Measurements from ENCODE around the gene ACTRT3. TPM values are rescaled to one million over a fixed set of nuclear protein-coding genes. Genes with fewer than 3 reads are reported as not detected.

Gene ACTRT3
- total RNA-seq, 1 donor from 2014 or later, result 3.7 TPM

DNA sequence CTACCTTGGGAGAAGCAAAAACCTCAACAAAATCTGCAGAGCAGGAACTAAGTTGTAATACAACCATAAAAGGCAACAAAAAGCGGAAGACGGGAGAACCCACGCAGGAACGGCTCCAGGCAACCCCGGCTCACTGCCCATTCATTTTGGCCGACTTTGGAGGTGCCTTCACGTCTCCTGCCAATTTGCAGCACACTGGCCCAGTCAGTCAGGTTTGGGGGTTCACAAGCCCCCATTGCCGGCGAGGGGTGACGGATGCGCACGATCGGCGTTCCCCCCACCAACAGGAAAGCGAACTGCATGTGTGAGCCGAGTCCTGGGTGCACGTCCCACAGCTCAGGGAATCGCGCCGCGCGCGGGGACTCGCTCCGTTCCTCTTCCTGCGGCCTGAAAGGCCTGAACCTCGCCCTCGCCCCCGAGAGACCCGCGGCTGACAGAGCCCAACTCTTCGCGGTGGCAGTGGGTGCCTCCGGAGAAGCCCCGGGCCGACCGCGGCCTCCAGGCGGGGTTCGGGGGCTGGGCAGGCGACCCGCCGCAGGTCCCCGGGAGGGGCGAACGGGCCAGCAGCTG is 5.0 kb downstream of the ACTRT3 start:
- DNase-seq (ENCODE audit: low read depth) (peak; percentile 52), FAIRE-seq (no peak)
- Histone ChIP-seq H2AFZ (ENCODE audit: low read depth, low read length) (peak overlapping the region; percentile 82), H3K79me2 (ENCODE audit: insufficient read depth, low read length) (no peaks in the 10 kb centered on the region), H4K20me1 (ENCODE audit: insufficient read depth, low read length) (no peaks in the 10 kb centered on the region), H3K9ac (ENCODE audit: low read length) (peak overlapping the region; percentile 93), H3K4me2 (ENCODE audit: low read length) (peak overlapping the region; percentile 92), H3K9me3 (ENCODE audit: insufficient read depth, low read depth, low read length) (no peaks in the 10 kb centered on the region), H3K27ac (ENCODE audit: low read depth, low read length) (peak overlapping the region; percentile 80), H3K4me1 (ENCODE audit: insufficient read depth, low read length) (peaks cover 5% of the 10 kb centered on the region), H3K27me3 (ENCODE audit: insufficient read depth, low read length) (no peaks in the 10 kb centered on the region), H3K36me3 (ENCODE audit: insufficient read depth, low read length) (no peaks in the 10 kb centered on the region), H3K4me3 (ENCODE audit: insufficient read depth, low read depth, low read length) (peak overlapping the region; percentile 83)
- Mint-ChIP-seq H3K27me3 (ENCODE audit: low read depth, unreplicated experiment) (peaks cover 7% of the 10 kb centered on the region), H3K4me1 (ENCODE audit: low read depth, unreplicated experiment) (no peaks in the 10 kb centered on the region), H3K36me3 (ENCODE audit: low read depth, unreplicated experiment) (peaks cover 11% of the 10 kb centered on the region), H3K9me3 (ENCODE audit: unreplicated experiment) (peaks cover 8% of the 10 kb centered on the region), H3K27ac (ENCODE audit: unreplicated experiment) (peak overlapping the region; percentile 80), H3K4me3 (ENCODE audit: unreplicated experiment) (peak overlapping the region; percentile 79)
- TF ChIP-seq EZH2 (IDR thresholded peaks at IDR 0.05; ENCODE audit: insufficient read depth, low read length), result no peak
- TF ChIP-seq, protein P1, sequence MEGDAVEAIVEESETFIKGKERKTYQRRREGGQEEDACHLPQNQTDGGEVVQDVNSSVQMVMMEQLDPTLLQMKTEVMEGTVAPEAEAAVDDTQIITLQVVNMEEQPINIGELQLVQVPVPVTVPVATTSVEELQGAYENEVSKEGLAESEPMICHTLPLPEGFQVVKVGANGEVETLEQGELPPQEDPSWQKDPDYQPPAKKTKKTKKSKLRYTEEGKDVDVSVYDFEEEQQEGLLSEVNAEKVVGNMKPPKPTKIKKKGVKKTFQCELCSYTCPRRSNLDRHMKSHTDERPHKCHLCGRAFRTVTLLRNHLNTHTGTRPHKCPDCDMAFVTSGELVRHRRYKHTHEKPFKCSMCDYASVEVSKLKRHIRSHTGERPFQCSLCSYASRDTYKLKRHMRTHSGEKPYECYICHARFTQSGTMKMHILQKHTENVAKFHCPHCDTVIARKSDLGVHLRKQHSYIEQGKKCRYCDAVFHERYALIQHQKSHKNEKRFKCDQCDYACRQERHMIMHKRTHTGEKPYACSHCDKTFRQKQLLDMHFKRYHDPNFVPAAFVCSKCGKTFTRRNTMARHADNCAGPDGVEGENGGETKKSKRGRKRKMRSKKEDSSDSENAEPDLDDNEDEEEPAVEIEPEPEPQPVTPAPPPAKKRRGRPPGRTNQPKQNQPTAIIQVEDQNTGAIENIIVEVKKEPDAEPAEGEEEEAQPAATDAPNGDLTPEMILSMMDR (IDR thresholded peaks at IDR 0.05; ENCODE audit: insufficient read depth, low read depth, low read length), result no peak

DNA sequence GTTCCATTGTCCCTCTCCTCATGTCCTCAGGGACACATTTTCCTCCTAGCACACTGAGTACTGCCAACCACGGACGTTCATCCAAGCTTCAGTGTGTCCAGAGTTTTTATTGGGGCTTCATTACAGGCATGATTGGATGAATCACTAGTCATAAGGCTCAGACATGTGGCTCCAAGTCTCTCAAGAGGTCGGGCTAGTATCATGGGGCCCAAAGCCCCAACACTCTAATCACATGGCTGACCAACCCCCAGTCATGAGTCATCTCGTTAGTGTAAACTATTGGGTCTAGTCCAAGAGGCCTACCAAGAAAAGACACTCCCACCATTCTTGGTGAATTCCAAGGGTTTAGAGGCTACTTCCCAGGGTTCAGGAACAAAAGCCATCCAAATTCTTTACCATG is 8.9 kb downstream of the ACTRT3 start:
- Mint-ChIP-seq H3K4me3 (ENCODE audit: unreplicated experiment) (no peak overlapping the region), H3K27me3 (ENCODE audit: low read depth, unreplicated experiment) (peaks cover 7% of the 10 kb centered on the region), H3K27ac (ENCODE audit: unreplicated experiment) (no peak overlapping the region), H3K36me3 (ENCODE audit: low read depth, unreplicated experiment) (peaks cover 5% of the 10 kb centered on the region), H3K4me1 (ENCODE audit: low read depth, unreplicated experiment) (no peaks in the 10 kb centered on the region), H3K9me3 (ENCODE audit: unreplicated experiment) (peaks cover 5% of the 10 kb centered on the region)
- no peak overlapping the region for H3K4me3 ChIP-seq (ENCODE audit: insufficient read depth, low read depth, low read length)
- H3K36me3 ChIP-seq (ENCODE audit: insufficient read depth, low read length), result no peaks in the 10 kb centered on the region
- H3K9ac ChIP-seq (ENCODE audit: low read length), result no peak overlapping the region
- no peaks in the 10 kb centered on the region for H3K9me3 ChIP-seq (ENCODE audit: insufficient read depth, low read depth, low read length)
- no peak overlapping the region for H3K4me2 ChIP-seq (ENCODE audit: low read length)
- H3K27me3 ChIP-seq (ENCODE audit: insufficient read depth, low read length), result no peaks in the 10 kb centered on the region
- H3K79me2 ChIP-seq (ENCODE audit: insufficient read depth, low read length), result no peaks in the 10 kb centered on the region
- no peak overlapping the region for H3K27ac ChIP-seq (ENCODE audit: low read depth, low read length)
- DNase-seq (ENCODE audit: low read depth) (peak; percentile 26), FAIRE-seq (no peak)
- no peak overlapping the region for H2AFZ ChIP-seq (ENCODE audit: low read depth, low read length)
- no peaks in the 10 kb centered on the region for H4K20me1 ChIP-seq (ENCODE audit: insufficient read depth, low read length)
- no peak for TF ChIP-seq EZH2 (IDR thresholded peaks at IDR 0.05; ENCODE audit: insufficient read depth, low read length)
- TF ChIP-seq, protein P1 (IDR thresholded peaks at IDR 0.05; ENCODE audit: insufficient read depth, low read depth, low read length), result no peak
- H3K4me1 ChIP-seq (ENCODE audit: insufficient read depth, low read length), result peaks cover 5% of the 10 kb centered on the region

DNA sequence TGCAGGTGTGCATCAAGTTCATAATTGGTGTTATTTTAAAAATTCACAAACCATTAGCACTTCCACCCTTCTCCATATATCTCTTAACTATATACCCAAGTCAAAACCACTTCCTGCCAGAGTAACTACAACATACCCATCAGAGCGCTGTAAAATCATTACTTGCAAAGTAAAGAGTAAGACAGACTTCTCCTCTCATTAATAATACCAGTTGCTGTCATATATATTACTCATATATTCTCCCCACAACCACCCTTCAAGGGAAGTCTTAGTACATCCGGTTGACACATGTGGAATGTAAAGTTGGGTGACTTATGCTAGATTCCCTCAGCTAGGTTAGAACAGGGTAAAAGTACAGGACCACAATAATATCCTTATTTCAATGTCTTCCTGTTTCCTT is 10.1 kb downstream of the ACTRT3 start:
- TF ChIP-seq, protein P1 (IDR thresholded peaks at IDR 0.05; ENCODE audit: insufficient read depth, low read depth, low read length), result no peak
- TF ChIP-seq EZH2 (IDR thresholded peaks at IDR 0.05; ENCODE audit: insufficient read depth, low read length), result no peak
- no peaks in the 10 kb centered on the region for H3K79me2 ChIP-seq (ENCODE audit: insufficient read depth, low read length)
- no peaks in the 10 kb centered on the region for H4K20me1 ChIP-seq (ENCODE audit: insufficient read depth, low read length)
- no peaks in the 10 kb centered on the region for H3K4me1 Mint-ChIP-seq (ENCODE audit: low read depth, unreplicated experiment)
- H3K27ac ChIP-seq (ENCODE audit: low read depth, low read length), result no peak overlapping the region
- no peak overlapping the region for H3K9ac ChIP-seq (ENCODE audit: low read length)
- H3K36me3 Mint-ChIP-seq (ENCODE audit: low read depth, unreplicated experiment), result peaks cover 2% of the 10 kb centered on the region
- no peaks in the 10 kb centered on the region for H3K9me3 ChIP-seq (ENCODE audit: insufficient read depth, low read depth, low read length)
- H3K36me3 ChIP-seq (ENCODE audit: insufficient read depth, low read length), result no peaks in the 10 kb centered on the region
- peaks cover 2% of the 10 kb centered on the region for H3K4me1 ChIP-seq (ENCODE audit: insufficient read depth, low read length)
- peaks cover 1% of the 10 kb centered on the region for H3K9me3 Mint-ChIP-seq (ENCODE audit: unreplicated experiment)
- no peak overlapping the region for H2AFZ ChIP-seq (ENCODE audit: low read depth, low read length)
- DNase-seq (ENCODE audit: low read depth) (peak; percentile 71), FAIRE-seq (peak; percentile 43)
- H3K27me3 ChIP-seq (ENCODE audit: insufficient read depth, low read length), result no peaks in the 10 kb centered on the region
- H3K27me3 Mint-ChIP-seq (ENCODE audit: low read depth, unreplicated experiment), result peaks cover 2% of the 10 kb centered on the region
- no peak overlapping the region for H3K4me3 ChIP-seq (ENCODE audit: insufficient read depth, low read depth, low read length)
- H3K4me2 ChIP-seq (ENCODE audit: low read length), result peak overlapping the region; percentile 29
- no peak overlapping the region for H3K4me3 Mint-ChIP-seq (ENCODE audit: unreplicated experiment)
- no peak overlapping the region for H3K27ac Mint-ChIP-seq (ENCODE audit: unreplicated experiment)
